ENCODE measurements around the gene SEMA6B.
A peak's percentile ranks its signal among the peaks of the same experiment; 100 is the strongest.

The SEMA6B gene

DNA sequence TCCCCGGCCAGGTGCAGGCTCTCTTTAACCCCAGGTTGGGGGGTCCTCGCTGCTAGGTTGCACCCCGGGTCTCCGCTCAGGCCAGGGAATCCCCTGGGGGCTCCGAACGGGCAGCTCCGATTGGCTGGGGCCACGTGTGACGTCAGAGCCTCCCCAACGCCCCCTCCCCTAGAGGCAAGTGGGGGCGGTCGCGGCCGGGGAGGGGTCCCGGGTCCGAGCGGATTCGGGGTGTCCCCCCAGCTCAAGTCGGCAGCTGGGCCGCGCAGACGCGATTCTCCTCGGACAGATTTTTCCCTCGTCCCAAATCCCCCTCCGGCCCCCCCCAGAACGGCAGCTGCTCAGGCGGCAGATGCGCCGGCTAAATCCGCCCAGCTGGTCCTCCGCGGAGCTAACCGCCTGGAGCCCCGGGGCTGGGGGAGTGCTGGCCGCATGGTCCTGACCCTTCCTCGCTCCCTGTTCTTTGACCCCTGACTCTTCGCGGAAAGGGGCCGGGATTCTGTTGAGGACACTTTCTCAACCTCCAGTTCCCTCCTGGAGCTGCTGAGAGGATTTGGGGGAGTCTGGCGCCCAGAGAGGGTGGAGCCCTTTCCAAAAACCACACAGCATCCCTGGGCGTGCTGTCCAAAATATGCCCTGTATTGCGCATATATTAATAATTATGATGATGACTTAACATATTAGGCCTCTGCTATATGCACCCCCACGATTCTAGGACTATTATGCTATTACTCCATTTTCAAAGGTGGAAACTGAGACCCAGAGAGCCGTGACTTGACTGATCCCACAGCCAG lies 25.4 kb upstream of the SEMA6B start:
- no peak for DNase-seq (ENCODE audit: low read depth, low spot score)
- no peak overlapping the region for H3K27ac ChIP-seq
- no peaks in the 10 kb centered on the region for H3K36me3 ChIP-seq (ENCODE audit: insufficient read depth, low read length)
- peak overlapping the region; percentile 73 for H3K4me3 ChIP-seq
- TF ChIP-seq EZH2 (IDR thresholded peaks at IDR 0.05) (no peak), FOXP2 (optimal IDR thresholded peaks at IDR 0.05; ENCODE audit: control extremely low read depth, extremely low read length, insufficient read depth) (no peak)
- no peak overlapping the region for H3K9ac ChIP-seq (ENCODE audit: insufficient read length)
- no peaks in the 10 kb centered on the region for H3K9me3 ChIP-seq (ENCODE audit: low read depth, low read length)

DNA sequence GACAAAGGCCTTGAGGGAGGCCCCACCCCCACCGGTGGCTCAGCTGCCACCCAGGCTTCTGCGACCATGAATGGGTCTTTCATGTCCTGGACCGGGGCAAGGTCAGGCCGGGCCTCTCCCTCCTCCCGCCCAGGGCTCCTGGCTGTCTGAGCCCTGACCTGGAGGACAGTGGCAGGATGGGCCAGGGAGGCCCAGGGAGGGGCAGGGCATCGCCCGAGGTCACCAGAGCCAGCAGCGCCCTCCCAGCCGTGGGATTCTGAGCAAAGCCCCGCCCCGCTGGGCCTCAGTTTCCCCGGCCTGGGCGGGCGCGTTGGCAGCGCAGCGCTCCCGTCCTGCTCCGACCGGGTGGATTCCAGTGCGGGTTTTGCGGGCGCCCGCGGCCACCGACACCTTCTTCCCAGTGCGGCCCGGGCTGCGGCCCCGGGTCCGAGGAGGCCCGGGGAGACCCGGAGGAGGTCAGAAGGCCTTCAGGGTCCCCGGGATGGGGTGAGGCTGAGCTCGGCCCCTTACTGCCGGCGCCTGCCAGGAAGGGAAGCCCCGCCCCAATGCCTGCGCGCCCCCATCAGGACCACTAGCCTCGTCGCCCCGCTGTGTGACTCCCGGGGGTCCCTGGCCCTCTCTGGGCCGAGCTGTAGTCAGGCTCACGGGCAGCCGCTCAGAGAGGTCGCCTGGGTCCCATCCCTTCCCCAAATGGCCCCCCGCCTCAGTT lies 24.6 kb upstream of the SEMA6B start:
- no peak for DNase-seq (ENCODE audit: low read depth, low spot score)
- no peaks in the 10 kb centered on the region for H3K36me3 ChIP-seq (ENCODE audit: insufficient read depth, low read length)
- peak overlapping the region; percentile 73 for H3K4me3 ChIP-seq
- no peak for TF ChIP-seq POLR2AphosphoS5 (IDR thresholded peaks at IDR 0.05; ENCODE audit: borderline replicate concordance, low read depth, low read length)
- no peak for TF ChIP-seq EZH2 (IDR thresholded peaks at IDR 0.05)
- no peak for TF ChIP-seq FOXP2 (optimal IDR thresholded peaks at IDR 0.05; ENCODE audit: control extremely low read depth, extremely low read length, insufficient read depth)
- H3K9ac ChIP-seq (ENCODE audit: insufficient read length): no peak overlapping the region
- H3K9me3 ChIP-seq (ENCODE audit: low read depth, low read length): no peaks in the 10 kb centered on the region
- H3K27ac ChIP-seq: no peak overlapping the region

DNA sequence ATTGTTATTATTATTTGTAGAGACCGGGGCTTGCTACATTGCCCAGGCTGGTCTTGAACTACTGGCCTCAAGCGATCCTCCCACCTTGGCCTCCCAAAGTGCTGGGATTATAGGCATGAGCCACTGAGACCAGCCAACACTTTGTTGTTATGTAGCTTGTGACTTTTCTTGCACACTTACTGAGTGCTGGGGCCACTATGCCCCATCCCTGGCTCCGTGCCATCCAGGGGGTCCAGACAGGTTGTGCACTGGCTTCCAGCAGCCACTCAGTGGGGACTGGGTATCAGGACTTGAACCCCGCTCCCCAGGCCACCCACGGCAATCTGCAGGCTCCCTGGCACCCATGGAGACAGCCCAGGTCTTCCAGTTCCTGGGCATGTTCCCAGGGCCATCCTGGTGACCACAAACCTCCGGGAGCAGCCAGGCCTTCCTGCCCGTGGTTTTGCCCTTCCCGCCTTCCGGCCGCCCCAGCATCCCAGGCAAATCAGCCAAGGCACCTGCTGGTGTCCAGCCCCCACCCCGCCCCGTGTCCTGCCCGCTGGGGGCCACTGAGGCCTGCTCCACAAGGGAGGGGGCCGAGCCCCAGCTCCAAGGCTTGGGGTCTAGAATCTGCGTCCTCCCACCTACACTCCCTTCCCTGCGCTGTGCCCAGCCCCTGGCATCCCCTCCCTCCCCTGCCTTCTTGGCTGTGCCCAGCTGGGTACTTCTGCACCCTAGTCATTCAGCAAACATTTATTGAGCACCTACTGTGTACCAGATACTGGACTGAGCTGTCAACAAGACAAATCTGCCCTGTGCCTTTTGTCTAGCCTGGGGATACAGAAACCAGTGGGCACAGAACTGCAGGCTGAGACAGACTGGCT lies 23.7 kb upstream of the SEMA6B start:
- H3K9me3 ChIP-seq (ENCODE audit: low read depth, low read length): no peaks in the 10 kb centered on the region
- DNase-seq (ENCODE audit: low read depth, low spot score): no peak
- H3K4me3 ChIP-seq: no peak overlapping the region
- H3K9ac ChIP-seq (ENCODE audit: insufficient read length): no peak overlapping the region
- H3K27ac ChIP-seq: no peak overlapping the region
- no peaks in the 10 kb centered on the region for H3K36me3 ChIP-seq (ENCODE audit: insufficient read depth, low read length)
- TF ChIP-seq POLR2AphosphoS5 (IDR thresholded peaks at IDR 0.05; ENCODE audit: borderline replicate concordance, low read depth, low read length) (no peak), FOXP2 (optimal IDR thresholded peaks at IDR 0.05; ENCODE audit: control extremely low read depth, extremely low read length, insufficient read depth) (no peak), EZH2 (IDR thresholded peaks at IDR 0.05) (no peak)

DNA sequence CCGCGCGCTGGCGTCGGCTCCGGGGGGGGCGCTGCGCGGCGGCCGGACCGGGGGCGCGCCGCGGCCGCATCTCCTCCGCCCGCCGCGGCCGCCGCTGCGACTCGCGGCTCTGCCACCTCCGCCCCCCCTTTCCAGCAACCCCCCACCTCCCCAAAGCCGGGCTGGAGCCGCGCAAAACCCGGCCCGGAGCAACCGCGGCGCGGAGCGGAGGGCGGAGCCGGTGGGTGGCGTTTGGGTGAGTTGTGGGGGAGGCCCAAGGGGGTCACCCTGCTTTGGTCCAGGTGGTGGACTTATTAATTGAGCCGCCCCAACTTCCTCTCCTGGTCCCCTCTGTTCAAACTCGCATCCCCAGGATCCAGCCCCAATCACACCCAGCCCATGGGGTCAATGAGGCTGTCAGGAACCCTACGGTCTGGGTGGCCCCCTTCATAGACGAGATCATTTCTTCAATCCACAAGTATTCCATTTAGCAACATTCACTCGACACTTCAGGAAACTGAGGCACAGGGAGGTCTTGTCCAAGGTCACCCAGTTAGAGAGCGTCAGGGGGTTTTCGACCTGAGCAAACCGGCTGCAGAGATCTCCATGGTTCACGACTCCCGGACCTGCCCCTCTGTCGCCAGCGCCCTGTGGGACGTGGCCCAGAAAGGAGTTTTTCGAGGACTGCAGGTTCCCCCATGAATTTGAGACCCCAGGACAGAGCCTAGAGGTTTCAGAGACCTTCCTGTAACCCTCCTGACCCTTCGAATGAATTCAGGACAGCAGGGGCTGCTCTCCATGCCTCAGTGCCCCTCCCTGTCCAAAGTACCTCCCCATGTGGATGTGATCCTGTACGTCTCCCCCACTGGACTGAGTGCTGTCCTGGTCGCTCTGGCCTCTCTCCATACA lies 22.4 kb upstream of the SEMA6B start:
- DNase-seq (ENCODE audit: low read depth, low spot score): no peak
- H3K27ac ChIP-seq: no peak overlapping the region
- peak overlapping the region; percentile 21 for H3K4me3 ChIP-seq
- H3K9me3 ChIP-seq (ENCODE audit: low read depth, low read length): no peaks in the 10 kb centered on the region
- TF ChIP-seq FOXP2 (optimal IDR thresholded peaks at IDR 0.05; ENCODE audit: control extremely low read depth, extremely low read length, insufficient read depth): no peak
- TF ChIP-seq EZH2 (IDR thresholded peaks at IDR 0.05): no peak
- no peak for TF ChIP-seq POLR2AphosphoS5 (IDR thresholded peaks at IDR 0.05; ENCODE audit: borderline replicate concordance, low read depth, low read length)
- H3K36me3 ChIP-seq (ENCODE audit: insufficient read depth, low read length): no peaks in the 10 kb centered on the region
- H3K9ac ChIP-seq (ENCODE audit: insufficient read length): no peak overlapping the region

DNA sequence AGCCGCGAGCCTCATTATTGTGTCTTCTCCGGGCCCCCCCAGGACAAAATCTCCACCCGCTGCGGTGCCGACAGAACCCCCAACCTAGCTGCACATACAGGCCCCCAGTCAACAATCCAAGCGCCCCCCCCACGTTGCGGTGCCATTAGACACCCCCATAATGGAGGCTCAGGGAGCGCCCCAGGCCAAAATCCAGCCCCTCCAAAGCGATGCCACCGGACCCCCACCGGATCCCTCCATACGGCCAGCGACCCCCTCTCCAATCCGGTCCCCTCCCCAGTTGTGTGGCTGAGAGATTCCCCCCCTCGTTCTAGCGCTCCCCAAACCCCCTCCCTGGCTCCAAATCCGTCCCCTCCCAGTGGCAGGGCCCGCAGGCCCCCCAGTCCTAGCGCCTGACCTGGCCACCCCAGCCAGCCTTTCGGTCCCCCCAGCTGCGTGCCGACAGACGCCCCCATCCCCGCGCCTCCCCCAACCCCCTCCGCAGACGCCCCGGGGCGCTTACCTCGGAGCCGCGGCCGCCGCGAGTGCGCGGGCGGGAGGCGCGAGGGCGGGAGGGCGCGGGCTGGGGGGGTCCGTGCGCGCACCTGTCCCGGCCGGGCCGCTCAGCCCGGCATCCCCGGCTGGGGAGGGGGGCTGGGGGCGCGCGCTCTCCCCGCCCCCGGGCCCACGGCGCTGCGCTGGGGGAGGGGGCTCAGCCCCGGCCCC lies 21.6 kb upstream of the SEMA6B start:
- no peaks in the 10 kb centered on the region for H3K9me3 ChIP-seq (ENCODE audit: low read depth, low read length)
- no peak for TF ChIP-seq FOXP2 (optimal IDR thresholded peaks at IDR 0.05; ENCODE audit: control extremely low read depth, extremely low read length, insufficient read depth)
- TF ChIP-seq EZH2 (IDR thresholded peaks at IDR 0.05): no peak
- peak overlapping the region; percentile 67 for H3K4me3 ChIP-seq
- no peak overlapping the region for H3K27ac ChIP-seq
- H3K36me3 ChIP-seq (ENCODE audit: insufficient read depth, low read length): no peaks in the 10 kb centered on the region
- DNase-seq (ENCODE audit: low read depth, low spot score): no peak
- H3K9ac ChIP-seq (ENCODE audit: insufficient read length): no peak overlapping the region

DNA sequence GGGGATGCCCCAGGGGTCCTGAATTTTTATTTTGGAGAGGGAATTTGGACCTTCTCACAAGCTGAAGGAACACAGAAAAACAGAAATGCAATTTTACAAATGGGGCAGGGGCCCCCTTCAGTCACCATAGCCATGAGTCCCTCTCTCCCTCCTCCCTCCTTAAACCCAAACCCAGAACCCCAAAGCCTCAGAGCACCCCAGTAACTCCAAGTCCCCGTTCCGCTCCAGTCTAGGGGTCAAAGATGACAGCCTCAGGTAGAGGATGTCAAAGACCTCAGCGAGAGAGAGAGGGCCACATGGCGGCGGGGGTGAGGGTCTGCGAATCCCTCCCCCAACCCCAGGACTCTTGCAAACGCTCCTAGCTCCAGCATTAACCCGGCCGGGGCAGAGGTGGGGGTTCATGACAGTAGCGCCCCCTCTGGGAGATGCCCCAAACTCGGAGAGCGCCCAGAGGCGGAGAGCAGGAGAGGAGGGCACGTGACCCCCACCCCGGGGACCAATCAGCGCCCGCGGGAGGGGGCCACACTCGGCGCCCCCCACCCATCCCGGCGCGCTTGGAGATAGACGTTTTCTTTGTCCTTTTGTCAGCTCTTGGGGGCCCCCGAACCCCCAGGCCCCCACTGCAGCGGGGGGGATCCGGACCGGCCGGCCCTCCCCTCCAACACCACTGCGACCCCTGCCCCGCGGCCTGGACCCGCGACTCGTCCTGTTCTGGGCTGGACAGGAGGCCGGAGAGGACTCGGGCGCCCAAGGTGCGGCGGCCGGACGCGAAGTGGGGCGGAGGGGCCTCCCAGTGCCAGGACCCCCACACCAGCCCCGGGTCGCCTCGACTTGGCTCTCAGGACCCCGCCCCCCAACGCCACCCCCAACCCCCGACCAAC lies 20.8 kb upstream of the SEMA6B start:
- no peak for DNase-seq (ENCODE audit: low read depth, low spot score)
- Histone ChIP-seq H3K27ac (no peak overlapping the region), H3K36me3 (ENCODE audit: insufficient read depth, low read length) (no peaks in the 10 kb centered on the region), H3K9me3 (ENCODE audit: low read depth, low read length) (no peaks in the 10 kb centered on the region), H3K9ac (ENCODE audit: insufficient read length) (no peak overlapping the region), H3K4me3 (no peak overlapping the region; the same call in 1 of the 2 replicates)
- TF ChIP-seq FOXP2 (optimal IDR thresholded peaks at IDR 0.05; ENCODE audit: control extremely low read depth, extremely low read length, insufficient read depth): no peak
- TF ChIP-seq EZH2 (IDR thresholded peaks at IDR 0.05): no peak
- TF ChIP-seq POLR2AphosphoS5 (IDR thresholded peaks at IDR 0.05; ENCODE audit: borderline replicate concordance, low read depth, low read length): no peak
